Fibroblast of skin of right quadriceps (primary cell): ENCODE results near the gene CAPN1.
A peak's percentile ranks its signal among the peaks of the same experiment; 100 is the strongest.
"Not testable (repeated sequence)": the region's sequence is repeated elsewhere in the genome, so short reads cannot be mapped to it uniquely, and the experiment has no call there.

Experiments
- DNase-seq: peaks from one replicate; pipeline ENCODE4 v3.0.0-alpha.2; 2013

The CAPN1 gene

DNA sequence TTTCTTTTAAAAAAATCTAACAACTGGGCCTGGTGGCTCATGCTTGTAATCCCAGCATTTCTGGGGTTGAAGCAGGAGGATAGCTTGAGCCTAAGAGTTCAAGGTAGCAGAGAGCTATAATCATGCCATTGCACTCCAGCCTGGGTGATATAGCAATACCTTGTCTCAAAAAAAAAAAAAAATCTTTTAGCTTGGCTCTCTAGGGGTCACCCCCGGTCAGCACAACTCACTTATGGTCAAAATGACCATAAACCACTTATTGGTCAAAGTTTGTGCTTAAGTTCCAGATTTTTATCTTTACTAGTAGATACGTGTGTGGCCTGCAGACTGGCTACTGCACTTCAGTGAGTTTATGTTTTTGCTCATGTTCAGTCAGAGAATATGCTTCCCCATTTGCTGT is 18.0 kb upstream of the CAPN1 start:
- DNase-seq = no peak

DNA sequence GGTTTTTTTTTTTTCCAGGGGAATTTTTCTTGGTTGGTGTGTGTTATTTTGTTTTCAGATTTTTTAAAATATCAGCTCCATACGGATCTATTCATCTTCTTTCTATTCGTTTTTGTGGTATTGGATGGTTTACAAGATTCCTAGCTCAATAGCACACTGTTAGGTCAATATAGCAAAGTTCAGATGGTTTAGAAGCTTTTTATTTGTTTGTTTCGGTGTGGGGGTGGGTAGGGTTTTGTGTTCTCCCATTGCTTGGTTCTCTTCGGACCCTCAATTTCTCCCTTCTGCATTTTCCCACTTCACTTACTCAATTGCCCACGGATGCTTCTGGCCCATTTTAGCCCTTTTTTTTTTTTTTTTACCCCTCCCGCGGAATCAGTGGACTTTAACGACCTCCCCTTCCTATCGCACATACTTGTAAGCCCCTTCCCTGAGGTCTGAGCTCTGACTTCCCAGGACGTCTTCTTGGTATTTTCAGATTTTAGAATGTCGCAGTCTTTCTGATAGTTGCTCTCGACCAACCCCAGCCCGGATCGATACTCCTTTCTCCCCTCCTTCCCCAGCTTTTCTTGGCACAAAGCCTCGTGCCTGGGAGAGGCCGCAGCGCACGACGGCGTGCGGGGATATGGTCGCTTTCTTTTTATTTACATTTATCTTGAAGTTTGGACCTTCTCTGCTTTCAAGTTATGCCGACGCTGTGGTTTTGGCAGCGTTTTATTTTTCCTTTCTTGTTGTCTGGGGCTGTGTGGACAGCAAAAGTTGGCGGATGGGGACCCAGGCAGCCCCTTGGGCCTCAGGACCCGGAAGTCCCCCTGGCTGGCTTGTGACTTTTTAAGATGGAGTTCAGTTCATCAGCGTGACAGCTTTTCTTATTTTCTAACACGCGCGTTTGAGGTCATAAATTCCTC is 16.1 kb upstream of the CAPN1 start:
- no peak for DNase-seq

- DNase-seq = no peak
Measured at GRCh38 chr11:65166893-65167292, 14.8 kb upstream of the CAPN1 start.

GRCh38 chr11:65167656-65168055 is 14.1 kb upstream of the CAPN1 start:
- no peak for DNase-seq

GRCh38 chr11:65169164-65169641 is 12.5 kb upstream of the CAPN1 start:
- peak; percentile 24 for DNase-seq

- no peak for DNase-seq
Measured at GRCh38 chr11:65170058-65170534, 11.6 kb upstream of the CAPN1 start, which contains the start of gene SPDYC. Gene SPDYC, plus strand, starts transcription at chr11:65170233. Its CDS starts 1,125 bp downstream, at chr11:65171358.

GRCh38 chr11:65172600-65172999 is 9.1 kb upstream of the CAPN1 start:
- DNase-seq = no peak

- DNase-seq = not testable (repeated sequence)
Measured at GRCh38 chr11:65174571-65175010, 7.1 kb upstream of the CAPN1 start.

GRCh38 chr11:65180877-65181568 is 705 bp upstream of the CAPN1 start:
- peak; percentile 57 for DNase-seq

DNA sequence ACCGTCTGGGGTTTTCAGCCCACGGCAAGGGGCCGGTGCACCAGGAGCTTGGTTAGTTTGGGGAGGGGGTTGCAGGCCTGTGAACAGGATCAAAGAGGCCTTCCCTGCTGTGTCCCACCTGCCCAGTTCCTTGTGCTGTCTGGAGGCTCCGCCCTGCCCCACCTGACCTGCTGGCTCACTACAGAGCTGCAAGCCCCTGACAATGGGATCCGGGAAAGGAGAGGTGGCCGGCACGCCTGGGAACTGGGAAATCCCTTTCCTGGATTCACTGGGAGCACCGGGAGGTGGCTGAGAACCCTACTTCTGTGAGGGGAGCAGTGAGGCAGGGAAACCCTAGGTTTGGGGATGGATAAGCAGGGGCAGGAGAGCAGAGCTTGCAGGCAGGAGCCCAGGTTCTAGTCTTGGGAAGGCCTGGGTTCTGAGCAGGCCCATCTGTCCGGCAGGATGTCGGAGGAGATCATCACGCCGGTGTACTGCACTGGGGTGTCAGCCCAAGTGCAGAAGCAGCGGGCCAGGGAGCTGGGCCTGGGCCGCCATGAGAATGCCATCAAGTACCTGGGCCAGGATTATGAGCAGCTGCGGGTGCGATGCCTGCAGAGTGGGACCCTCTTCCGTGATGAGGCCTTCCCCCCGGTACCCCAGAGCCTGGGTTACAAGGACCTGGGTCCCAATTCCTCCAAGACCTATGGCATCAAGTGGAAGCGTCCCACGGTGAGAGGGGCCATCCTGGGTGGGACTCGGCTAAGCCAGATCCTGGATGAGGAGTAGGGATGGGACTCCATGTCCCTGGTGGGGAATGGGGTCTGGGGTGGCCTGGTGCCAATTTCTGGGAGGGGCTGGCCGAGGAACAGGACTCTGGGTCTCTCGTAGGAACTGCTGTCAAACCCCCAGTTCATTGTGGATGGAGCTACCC is 786 bp downstream of the CAPN1 start:
- DNase-seq = no peak

GRCh38 chr11:65183201-65183891 is 1.6 kb downstream of the CAPN1 start:
- DNase-seq = no peak

- no peak for DNase-seq
Measured at GRCh38 chr11:65184146-65184545, 2.4 kb downstream of the CAPN1 start.

- DNase-seq = no peak
Measured at GRCh38 chr11:65185171-65185570, 3.4 kb downstream of the CAPN1 start.

- DNase-seq = no peak
Measured at GRCh38 chr11:65185869-65186341, 4.2 kb downstream of the CAPN1 start.

GRCh38 chr11:65186701-65187100 is 5.0 kb downstream of the CAPN1 start:
- DNase-seq = no peak

DNA sequence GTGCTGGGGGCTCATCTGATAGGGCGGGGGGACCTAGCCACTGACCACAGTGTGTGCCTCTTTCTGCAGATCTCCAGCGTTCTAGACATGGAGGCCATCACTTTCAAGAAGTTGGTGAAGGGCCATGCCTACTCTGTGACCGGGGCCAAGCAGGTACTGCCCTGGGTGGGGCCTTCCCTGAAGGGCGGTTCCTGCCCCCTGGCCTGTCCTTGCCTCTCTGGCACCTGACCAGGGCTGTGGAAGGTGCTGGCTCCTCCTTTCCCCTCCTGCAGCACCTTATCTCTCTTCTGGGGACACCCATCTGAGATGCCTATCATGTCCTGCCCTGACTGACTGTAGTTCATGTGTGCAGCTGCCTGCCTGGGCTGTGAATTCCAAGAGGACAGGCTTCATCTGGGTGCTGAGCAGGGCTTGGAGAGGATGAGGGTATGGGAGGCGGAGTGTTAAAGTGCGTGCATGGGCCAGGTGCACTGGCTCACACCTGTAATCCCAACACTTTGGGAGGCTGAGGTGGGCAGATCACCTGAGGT is 5.5 kb downstream of the CAPN1 start:
- no peak for DNase-seq

DNA sequence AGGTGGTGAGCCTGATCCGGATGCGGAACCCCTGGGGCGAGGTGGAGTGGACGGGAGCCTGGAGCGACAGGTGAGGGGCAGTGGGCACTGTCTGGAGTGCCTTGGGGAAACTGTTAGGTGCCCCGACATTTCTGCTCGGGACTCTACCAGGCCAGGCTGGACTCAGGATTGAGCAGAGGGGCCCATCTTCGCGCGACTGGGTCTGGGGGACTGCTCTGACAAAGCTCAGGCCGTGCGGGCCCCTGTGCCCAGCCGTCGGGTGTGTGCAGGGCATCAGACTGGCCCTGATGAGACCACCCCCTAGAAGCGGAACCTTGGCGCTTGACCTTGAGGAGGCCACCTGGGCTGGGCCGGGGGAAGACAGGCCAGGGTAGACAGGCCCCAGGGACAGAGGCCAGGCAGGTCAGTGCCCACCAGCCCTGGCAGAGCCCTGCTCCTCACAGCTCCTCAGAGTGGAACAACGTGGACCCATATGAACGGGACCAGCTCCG is 6.3 kb downstream of the CAPN1 start:
- no peak for DNase-seq

DNA sequence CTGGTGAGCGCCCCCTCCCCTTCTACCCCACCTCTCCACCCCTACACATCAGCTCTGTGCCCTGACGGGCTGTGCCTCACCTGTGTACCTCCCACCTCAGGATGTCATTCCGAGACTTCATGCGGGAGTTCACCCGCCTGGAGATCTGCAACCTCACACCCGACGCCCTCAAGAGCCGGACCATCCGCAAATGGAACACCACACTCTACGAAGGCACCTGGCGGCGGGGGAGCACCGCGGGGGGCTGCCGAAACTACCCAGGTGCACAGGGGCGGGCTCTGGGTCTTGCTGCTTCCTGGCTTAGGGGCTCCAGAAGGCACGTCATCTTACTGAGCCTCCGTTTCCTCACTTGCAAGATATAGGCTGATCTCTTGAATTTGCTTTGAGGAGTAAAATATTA is 6.8 kb downstream of the CAPN1 start:
- DNase-seq = no peak

- no peak for DNase-seq
Measured at GRCh38 chr11:65189191-65189590, 7.5 kb downstream of the CAPN1 start.

DNA sequence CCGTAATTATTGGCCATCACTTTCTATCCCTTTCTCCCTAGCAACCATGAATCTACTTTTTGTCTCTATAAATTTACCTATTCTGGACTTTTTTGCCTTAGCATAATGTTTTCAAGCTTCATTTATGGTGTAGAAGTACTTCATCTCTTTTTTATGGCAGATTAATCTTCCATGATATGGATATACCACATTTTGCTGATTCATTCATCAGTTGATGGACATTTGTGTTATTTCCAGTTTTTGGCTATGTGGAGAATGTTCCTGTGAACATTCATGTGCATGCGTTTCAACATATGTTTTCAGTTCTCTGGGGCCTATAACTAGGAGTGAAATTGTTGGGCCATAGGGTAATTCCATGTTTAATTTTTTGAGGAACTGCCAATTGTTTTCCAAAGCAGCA is 12.8 kb downstream of the CAPN1 start:
- DNase-seq = no peak

- DNase-seq = no peak
Measured at GRCh38 chr11:65204143-65204542, 22.4 kb downstream of the CAPN1 start.
